Stimulated activated CD8-positive, alpha-beta memory T cell treated with anti-CD3 and anti-CD28 coated beads, Interleukin-7, amount 100 ng/mL, for 24 hours (primary cell): Measurements from ENCODE around the gene GTPBP2.

Source experiments
- DNase-seq: peaks from one replicate; pipeline ENCODE4 v3.0.0-alpha.2; 2020; ENCODE audit warnings: low read depth

The GTPBP2 gene

GRCh38 chr6:43575772-43576551, 53.1 kb downstream of the GTPBP2 start, which contains the start of the genes POLH and XPO5:
Gene POLH, plus strand, starts transcription at chr6:43576185. Its CDS starts 6,135 bp downstream, at chr6:43582320.
Gene XPO5, minus strand, starts transcription at chr6:43576038. Its CDS starts 174 bp downstream, at chr6:43575864.
- DNase-seq = peak; percentile 81

GRCh38 chr6:43575105-43575771, 53.8 kb downstream of the GTPBP2 start:
- DNase-seq = peak; percentile 11

- no peak for DNase-seq
Measured at GRCh38 chr6:43572015-43572414, 57.0 kb downstream of the GTPBP2 start.

- no peak for DNase-seq
Measured at GRCh38 chr6:43570876-43571441, 58.1 kb downstream of the GTPBP2 start.
